ENCODE data around the gene DHRS7.

DNA sequence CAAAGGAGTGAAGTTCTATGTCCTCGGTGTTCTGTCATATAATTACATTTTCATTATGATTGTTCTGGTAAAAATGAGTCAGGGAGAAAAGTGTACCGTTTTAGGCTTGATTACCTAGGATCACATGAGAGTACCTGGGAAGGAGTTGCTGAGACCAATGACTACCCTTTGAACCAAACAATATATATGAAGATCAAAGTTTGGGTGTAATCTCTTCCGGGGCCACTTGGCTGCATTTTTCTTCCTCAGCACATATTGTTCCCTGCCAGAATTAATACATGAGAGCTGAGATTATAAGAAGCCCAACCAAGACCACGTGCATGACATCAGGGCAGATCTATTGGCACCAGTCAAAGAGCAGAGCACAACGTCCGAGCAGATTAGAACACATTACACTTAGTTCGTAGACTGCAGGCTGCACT lies 41.1 kb upstream of the DHRS7 start:
- TF ChIP-seq CTCF (IDR thresholded peaks at IDR 0.05): no peak
- TF ChIP-seq POLR2A (IDR thresholded peaks at IDR 0.05): no peak
